Activated CD4-positive, CD25-positive, alpha-beta regulatory T cell treated with anti-CD3 and anti-CD28 coated beads, Interleukin-2, amount 50 U/mL, for 24 hours (primary cell): Measurements from ENCODE around the gene ANKLE1.
"Not testable (repeated sequence)": the region's sequence is repeated elsewhere in the genome, so short reads cannot be mapped to it uniquely, and the experiment has no call there.

Source experiments
- ATAC-seq, 2 donors: fragments of 150-1000 bp; cut with Tn5 transposase; one replicate each; pipeline ENCODE4 v1.10.0; 2021; ENCODE audit warnings: mild to moderate bottlenecking in 1 of 2, moderate library complexity in 1 of 2

Gene ANKLE1

GRCh38 chr19:17246681-17247425 lies 34.8 kb upstream of the ANKLE1 start:
- ATAC-seq, result no peak

GRCh38 chr19:17248011-17248776 lies 33.5 kb upstream of the ANKLE1 start:
- ATAC-seq, result no peak

GRCh38 chr19:17249887-17250548 lies 31.7 kb upstream of the ANKLE1 start:
- ATAC-seq, result no peak

GRCh38 chr19:17254636-17255035 lies 27.1 kb upstream of the ANKLE1 start:
- no peak for ATAC-seq

- no peak for ATAC-seq
These were observed 26.5 kb upstream of the ANKLE1 start for GRCh38 chr19:17255150-17255621.

- no peak for ATAC-seq
These were observed 25.6 kb upstream of the ANKLE1 start for GRCh38 chr19:17256130-17256529.

GRCh38 chr19:17259118-17259780 lies 22.5 kb upstream of the ANKLE1 start:
- ATAC-seq, result no peak

- ATAC-seq, result no peak
These were observed 21.8 kb upstream of the ANKLE1 start for GRCh38 chr19:17259934-17260333.

- peak; percentile 98 to 99 for ATAC-seq
These were observed 20.8 kb upstream of the ANKLE1 start for GRCh38 chr19:17260842-17261325.

- no peak for ATAC-seq
These were observed 19.1 kb upstream of the ANKLE1 start for GRCh38 chr19:17262557-17262956.

- ATAC-seq, result no peak
These were observed 17.7 kb upstream of the ANKLE1 start for GRCh38 chr19:17263712-17264640.

GRCh38 chr19:17264641-17264979 lies 17.1 kb upstream of the ANKLE1 start, which contains the start of gene USHBP1:
Gene USHBP1 (minus strand): TSS chr19:17264745. CDS start chr19:17264299, 446 bp downstream.
- no peak for ATAC-seq

GRCh38 chr19:17266026-17266425 lies 15.7 kb upstream of the ANKLE1 start:
- ATAC-seq, result no peak

- no peak for ATAC-seq
These were observed 15.1 kb upstream of the ANKLE1 start for GRCh38 chr19:17266589-17266974.

- peak; percentile 94 to 95 for ATAC-seq
These were observed 14.5 kb upstream of the ANKLE1 start, which contains the start of gene BABAM1 for GRCh38 chr19:17266975-17267788. Gene BABAM1 (plus strand): TSS chr19:17267443. CDS start chr19:17268807, 1,364 bp downstream.

GRCh38 chr19:17268754-17269153 lies 12.9 kb upstream of the ANKLE1 start:
- ATAC-seq, result no peak

GRCh38 chr19:17274892-17275291 lies 6.8 kb upstream of the ANKLE1 start:
- ATAC-seq, result not testable (repeated sequence)

GRCh38 chr19:17275441-17276175 lies 6.1 kb upstream of the ANKLE1 start:
- ATAC-seq, result no peak

GRCh38 chr19:17279436-17279835 lies 2.3 kb upstream of the ANKLE1 start:
- no peak for ATAC-seq
